SU-DHL-6 (cell line): ENCODE measurements around the gene OMA1.

ENCODE experiments used
- H2AFZ ChIP-seq: fragments of 200-600 bp; sonication (generic); 2 replicates; pipeline ENCODE4 v1.6.1; 2014; ENCODE audit warnings: low read depth, mild to moderate bottlenecking, moderate library complexity, mixed read lengths, antibody characterized with exemption, low read length; ENCODE audit not compliant: severe bottlenecking
- H3F3A ChIP-seq: fragments of 200-600 bp; shearing (Covaris generic); 2 replicates; pipeline ENCODE4 v1.6.0; 2016; ENCODE audit warnings: antibody characterized with exemption, mild to moderate bottlenecking; ENCODE audit not compliant: insufficient read depth
- H3K27ac ChIP-seq: fragments of 200-600 bp; sonication (generic); 2 replicates; pipeline ENCODE4 v1.5.1; 2016; ENCODE audit warnings: low read depth, mild to moderate bottlenecking, low read length, moderate library complexity, mixed read lengths
- H3K27me3 ChIP-seq: fragments of 200-600 bp; sonication (generic), shearing (Covaris generic); 2 replicates; pipeline ENCODE4 v1.6.0; 2014; ENCODE audit warnings: mild to moderate bottlenecking, low read length
- H3K36me3 ChIP-seq: fragments of 200-600 bp; sonication (generic); 2 replicates; pipeline ENCODE4 v1.6.1; 2014; ENCODE audit warnings: mild to moderate bottlenecking, low read length, mixed read lengths
- H3K4me2 ChIP-seq: fragments of 300-600, 200-600 bp; shearing (Covaris generic), sonication (generic); 2 replicates; pipeline ENCODE4 v1.6.0; 2014; ENCODE audit warnings: low read length, low read depth, mild to moderate bottlenecking; ENCODE audit not compliant: poor library complexity, severe bottlenecking
- H3K4me3 ChIP-seq: fragments of 200-600 bp; sonication (generic); 2 replicates; pipeline ENCODE4 v1.5.1; 2014; ENCODE audit warnings: antibody characterized with exemption, low read length, mild to moderate bottlenecking, mixed read lengths; ENCODE audit not compliant: insufficient read depth, poor library complexity, severe bottlenecking
- H3K79me2 ChIP-seq: fragments of 200-600 bp; sonication (generic); 2 replicates; pipeline ENCODE4 v1.6.1; 2014; ENCODE audit warnings: mild to moderate bottlenecking, low read length, moderate library complexity; ENCODE audit not compliant: insufficient read depth
- H3K9ac ChIP-seq: fragments of 200-600 bp; sonication (generic); 2 replicates; pipeline ENCODE4 v1.7.0; 2014; ENCODE audit warnings: mild to moderate bottlenecking, low read length
- H3K9me2 ChIP-seq: fragments of 200-600 bp; sonication (generic); replicated peaks from 2 replicates; pipeline ENCODE4 v1.6.1; 2014; ENCODE audit warnings: low read length; ENCODE audit not compliant: insufficient read depth
- H3K9me3 ChIP-seq: fragments of 200-600 bp; sonication (generic); 2 replicates; pipeline ENCODE4 v1.6.1; 2014; ENCODE audit warnings: low read length, mixed read lengths; ENCODE audit not compliant: insufficient read depth
- H4K20me1 ChIP-seq: fragments of 200-600 bp; sonication (generic); 2 replicates; pipeline ENCODE4 v1.6.1; 2014; ENCODE audit warnings: low read depth, mild to moderate bottlenecking, antibody characterized with exemption, low read length, moderate library complexity, mixed read lengths
- CTCF ChIP-seq: fragments of 200-600 bp; sonication (generic); IDR thresholded peaks from one replicate; pipeline ENCODE4 v1.5.1; 2017; ENCODE audit warnings: antibody characterized with exemption, mild to moderate bottlenecking, low read length, moderate library complexity; ENCODE audit not compliant: insufficient read depth, poor library complexity, severe bottlenecking
- EZH2phosphoT487 ChIP-seq: fragments of 200-600 bp; sonication (generic), shearing (Covaris generic); conservative IDR thresholded peaks from 2 replicates; pipeline ENCODE4 v1.6.1; 2018; ENCODE audit warnings: mild to moderate bottlenecking, antibody characterized with exemption, low read length, moderate library complexity, mixed read lengths

OMA1 gene

GRCh38 chr1:58469016-58469415 is 77.5 kb downstream of the OMA1 start:
- no peaks in the 10 kb centered on the region for H3K9me3 ChIP-seq
- H3K27me3 ChIP-seq: no peaks in the 10 kb centered on the region
- H3K27ac ChIP-seq: no peak overlapping the region
- TF ChIP-seq CTCF (no peak), EZH2phosphoT487 (no peak)
- no peaks in the 10 kb centered on the region for H3K36me3 ChIP-seq
- no peak overlapping the region for H2AFZ ChIP-seq
- H3K79me2 ChIP-seq: no peaks in the 10 kb centered on the region
- H3K9me2 ChIP-seq: no peaks in the 10 kb centered on the region
- H3K9ac ChIP-seq: no peak overlapping the region
- H3K4me3 ChIP-seq: no peak overlapping the region
- H4K20me1 ChIP-seq: no peaks in the 10 kb centered on the region
- H3K4me2 ChIP-seq: no peak overlapping the region
- H3F3A ChIP-seq: no peaks in the 10 kb centered on the region

- H3K36me3 ChIP-seq: no peaks in the 10 kb centered on the region
- no peak overlapping the region for H3K9ac ChIP-seq
- H3K27ac ChIP-seq: no peak overlapping the region
- TF ChIP-seq EZH2phosphoT487: no peak
- no peak for TF ChIP-seq CTCF
- H3K4me3 ChIP-seq: no peak overlapping the region
- H3K9me2 ChIP-seq: no peaks in the 10 kb centered on the region
- no peaks in the 10 kb centered on the region for H3F3A ChIP-seq
- no peak overlapping the region for H3K4me2 ChIP-seq
- no peak overlapping the region for H2AFZ ChIP-seq
- H3K27me3 ChIP-seq: no peaks in the 10 kb centered on the region
- no peaks in the 10 kb centered on the region for H4K20me1 ChIP-seq
- no peaks in the 10 kb centered on the region for H3K79me2 ChIP-seq
- H3K9me3 ChIP-seq: no peaks in the 10 kb centered on the region
These were observed 77.9 kb downstream of the OMA1 start for GRCh38 chr1:58468612-58469011.

GRCh38 chr1:58466630-58467241 is 79.8 kb downstream of the OMA1 start:
- no peaks in the 10 kb centered on the region for H4K20me1 ChIP-seq
- H3F3A ChIP-seq: no peaks in the 10 kb centered on the region
- H3K4me2 ChIP-seq: no peak overlapping the region
- H3K4me3 ChIP-seq: no peak overlapping the region
- H2AFZ ChIP-seq: no peak overlapping the region
- H3K9ac ChIP-seq: no peak overlapping the region
- no peak overlapping the region for H3K27ac ChIP-seq
- H3K27me3 ChIP-seq: no peaks in the 10 kb centered on the region
- no peaks in the 10 kb centered on the region for H3K36me3 ChIP-seq
- H3K9me3 ChIP-seq: no peaks in the 10 kb centered on the region
- no peaks in the 10 kb centered on the region for H3K9me2 ChIP-seq
- no peaks in the 10 kb centered on the region for H3K79me2 ChIP-seq
- no peak for TF ChIP-seq EZH2phosphoT487

- no peak overlapping the region for H3K9ac ChIP-seq
- no peaks in the 10 kb centered on the region for H4K20me1 ChIP-seq
- no peaks in the 10 kb centered on the region for H3F3A ChIP-seq
- no peaks in the 10 kb centered on the region for H3K36me3 ChIP-seq
- H3K27me3 ChIP-seq: no peaks in the 10 kb centered on the region
- TF ChIP-seq EZH2phosphoT487: no peak
- TF ChIP-seq CTCF: no peak
- H3K4me3 ChIP-seq: no peak overlapping the region
- no peaks in the 10 kb centered on the region for H3K9me2 ChIP-seq
- no peak overlapping the region for H3K4me2 ChIP-seq
- no peaks in the 10 kb centered on the region for H3K79me2 ChIP-seq
- no peak overlapping the region for H3K27ac ChIP-seq
- H2AFZ ChIP-seq: no peak overlapping the region
- H3K9me3 ChIP-seq: no peaks in the 10 kb centered on the region
These were observed 80.5 kb downstream of the OMA1 start for GRCh38 chr1:58465825-58466629.
